ENCODE measurements around the gene ZNF519. TPM values are rescaled to one million over a fixed set of nuclear protein-coding genes. Genes with fewer than 3 reads are reported as not detected.

Gene ZNF519
- total and polyA plus RNA-seq, 2 of the 8 experiments (the other 6 are each of a cell fraction or from before 2014, with no cell fraction given), result 24.0 to 38.6 TPM

DNA sequence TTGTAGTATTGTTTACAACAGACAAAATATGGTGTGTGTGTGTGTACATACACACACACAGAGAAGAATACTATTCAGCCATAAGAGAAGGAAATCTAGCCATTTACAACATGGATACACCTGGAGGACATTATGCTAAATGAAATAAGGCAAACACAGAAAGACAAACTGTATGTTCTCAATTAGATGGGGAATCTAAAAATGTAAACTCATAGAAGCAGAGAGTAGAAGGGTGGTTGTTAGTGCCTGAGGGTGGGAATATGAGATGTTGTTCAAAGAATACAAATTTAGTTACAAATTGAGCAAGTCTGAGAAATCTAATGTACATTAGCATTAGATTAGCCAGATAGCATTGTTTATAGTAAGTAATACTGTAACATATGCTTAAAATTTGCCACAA, 11.3 kb downstream of the ZNF519 start:
- no peaks in the 10 kb centered on the region for H3K27me3 ChIP-seq (replicated peaks in 1 of 4; ENCODE audit: control insufficient read depth in 3 of 4, extremely low read depth in 1 of 4, insufficient read depth in 3 of 4, low read length in 3 of 4)
- H3K36me3 ChIP-seq (ENCODE audit: control insufficient read depth in 2 of 4, insufficient read depth in 4 of 4, low read length in 3 of 4), result peaks cover 0 to 8% (median 2%) of the 10 kb centered on the region in 4 experiments; a peak in 5 of 8 replicates
- H3K79me2 ChIP-seq (ENCODE audit: control insufficient read depth in 1 of 2, insufficient read depth in 2 of 2, low read length in 2 of 2), result peaks cover 13 to 91% of the 10 kb centered on the region in 2 experiments
- H3K9me3 ChIP-seq (ENCODE audit: insufficient read depth in 2 of 2, low read depth in 1 of 2, low read length in 1 of 2), result no peaks in the 10 kb centered on the region
- H3K23ac ChIP-seq (ENCODE audit: insufficient read length), result no peak overlapping the region
- POLR2A ChIA-PET (ENCODE audit: partially characterized antibody), result no interaction called here
- no peak overlapping the region for H2BK5ac ChIP-seq (ENCODE audit: low read depth, low read length)
- peaks cover 4% of the 10 kb centered on the region in 2 experiments for H4K20me1 ChIP-seq (replicated peaks in 1 of 2; ENCODE audit: control insufficient read depth in 1 of 2, insufficient read depth in 2 of 2, low read length in 2 of 2)
- H4K8ac ChIP-seq (ENCODE audit: extremely low read depth, insufficient read depth, low read length), result no peak overlapping the region
- H2BK15ac ChIP-seq (ENCODE audit: low read length), result no peak overlapping the region
- H2BK20ac ChIP-seq (ENCODE audit: low read length), result no peak overlapping the region
- CTCF ChIA-PET (ENCODE audit: partially characterized antibody), result no interaction called here
- no peak overlapping the region for H3K4me3 ChIP-seq (ENCODE audit: extremely low read depth in 1 of 4, insufficient read depth in 2 of 4, low read depth in 3 of 4, low read length in 4 of 4)
- H2AFZ ChIP-seq (ENCODE audit: low read length), result no peak overlapping the region
- H3K9ac ChIP-seq (replicated peaks in 1 of 4; ENCODE audit: extremely low read depth in 1 of 4, low read depth in 3 of 4, low read length in 3 of 4), result no peak overlapping the region
- no peak overlapping the region for H3K18ac ChIP-seq (ENCODE audit: extremely low read depth, low read length)
- no peaks in the 10 kb centered on the region; the same call in 1 of the 2 replicates for H3K79me1 ChIP-seq (ENCODE audit: low read depth, low read length)
- no peak overlapping the region for H3K14ac ChIP-seq (ENCODE audit: insufficient read length)
- H3K27ac ChIP-seq (ENCODE audit: low read depth, low read length), result no peak overlapping the region
- H4K91ac ChIP-seq (replicated peaks; ENCODE audit: insufficient read length, low read length), result no peak overlapping the region
- H3K4ac ChIP-seq (replicated peaks; ENCODE audit: insufficient read length, low read depth, low read length), result no peak overlapping the region
- no peak overlapping the region for H3K4me2 ChIP-seq (ENCODE audit: insufficient read depth in 1 of 2, low read depth in 2 of 2, low read length in 2 of 2)
- FAIRE-seq (no peak), DNase-seq (ENCODE audit: low read depth in 1 of 2, low spot score in 2 of 2) (no peak)
- H3K4me1 ChIP-seq (replicated peaks in 1 of 4; ENCODE audit: control insufficient read depth in 3 of 4, insufficient read depth in 4 of 4, low read length in 3 of 4), result no peaks in the 10 kb centered on the region; a peak in 1 of 7 replicates
- no peak overlapping the region for H2BK12ac ChIP-seq (ENCODE audit: low read depth, low read length)
- no peak overlapping the region for H4K5ac ChIP-seq (ENCODE audit: insufficient read length, low read depth, low read length)
- H3K23me2 ChIP-seq (ENCODE audit: low read depth, low read length), result no peaks in the 10 kb centered on the region
- TF ChIP-seq CTBP2 (IDR thresholded peaks at IDR 0.05; ENCODE audit: borderline replicate concordance, insufficient read depth, insufficient read length, low read length), result no peak
- TF ChIP-seq BACH1 (IDR thresholded peaks at IDR 0.05; ENCODE audit: low read length), result no peak
- no peak for TF ChIP-seq POLR2A (IDR thresholded peaks at IDR 0.05; ENCODE audit: control extremely low read depth in 1 of 2, low read depth in 2 of 2, low read length in 2 of 2)
- no peak for TF ChIP-seq NRF1 (IDR thresholded peaks at IDR 0.05; ENCODE audit: low read depth, low read length)
- TF ChIP-seq CREB1 (IDR thresholded peaks at IDR 0.05), result no peak
- no peak for TF ChIP-seq SRF (IDR thresholded peaks at IDR 0.05; ENCODE audit: low read depth, low read length)
- no peak for TF ChIP-seq SP1 (IDR thresholded peaks at IDR 0.05; ENCODE audit: low read depth, low read length)
- TF ChIP-seq CTCF (IDR thresholded peaks at IDR 0.05; ENCODE audit: control extremely low read depth in 1 of 3, insufficient read depth in 1 of 3, low read depth in 1 of 3, low read length in 3 of 3), result no peak
- TF ChIP-seq POU5F1 (IDR thresholded peaks at IDR 0.05; ENCODE audit: low read depth, low read length), result no peak
- TF ChIP-seq GTF2F1 (IDR thresholded peaks at IDR 0.05; ENCODE audit: borderline replicate concordance, low read depth, low read length), result no peak
- TF ChIP-seq MAFK (IDR thresholded peaks at IDR 0.05; ENCODE audit: low read depth, low read length), result no peak
- no peak for TF ChIP-seq CHD1 (IDR thresholded peaks at IDR 0.05; ENCODE audit: low read depth, low read length)
- no peak overlapping the region for H3K56ac ChIP-seq (replicated peaks; ENCODE audit: insufficient read length, low read depth, low read length)
- H2AK5ac ChIP-seq (ENCODE audit: low read depth, low read length), result no peak overlapping the region
- H2BK120ac ChIP-seq (replicated peaks; ENCODE audit: low read depth, low read length), result no peak overlapping the region

Data from H1 (cell line).